ENCODE results near the gene UGP2.

Gene UGP2

DNA sequence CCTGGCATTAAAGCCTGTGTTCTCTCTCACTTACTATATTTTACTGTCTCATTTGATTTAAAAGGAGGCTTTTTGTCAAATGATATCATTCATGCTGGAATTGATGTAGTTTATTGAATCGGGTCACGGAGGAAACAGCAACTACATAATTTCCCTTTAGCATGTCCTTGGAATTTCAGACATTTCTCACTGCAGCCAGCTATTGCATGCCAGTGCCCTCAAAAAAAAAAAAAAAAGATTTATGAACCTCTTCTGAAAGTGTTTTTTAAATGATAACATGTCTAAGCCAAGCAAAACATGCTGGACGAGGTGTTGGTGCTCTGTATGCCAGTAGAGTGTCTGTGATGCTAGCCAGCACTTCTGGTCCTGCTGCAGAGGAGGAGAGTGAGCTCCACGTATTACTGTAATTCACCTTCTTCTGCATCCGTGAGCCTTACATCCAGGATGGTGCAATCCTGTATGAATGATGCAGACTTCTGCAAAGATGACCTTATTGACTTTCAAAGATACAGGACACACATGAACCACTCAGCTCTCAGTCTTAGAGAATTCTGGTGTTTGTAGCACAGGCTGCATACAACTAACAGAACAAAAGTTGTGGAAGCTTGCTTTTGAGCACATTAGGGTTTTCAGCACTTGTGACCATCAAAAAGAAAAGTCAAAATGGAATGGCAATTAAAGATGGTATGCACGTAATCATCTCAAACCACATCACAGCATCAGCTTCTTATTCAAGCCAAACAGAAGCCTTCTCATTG lies 31.1 kb downstream of the UGP2 start:
- no peak overlapping the region for H3K4me3 ChIP-seq (ENCODE audit: low read depth, low read length)
- 0 out of 2 replicates have a peak, but pooled peaks cover 3% of the 10 kb centered on the region for H3K4me1 ChIP-seq (ENCODE audit: control insufficient read depth, insufficient read depth, low read length)
- ChIA-PET CTCF (interaction anchor here (1.0 kb wide), 1 partner anchor 181 kb away, joined by 5 read pairs; no protein-coding TSS in a partner anchor), POLR2A (interaction anchor here (0.7 kb wide), 1 partner anchor 31 kb away, joined by 4 read pairs; the partner anchor contains the start of gene UGP2)
- no peak overlapping the region for H3K27ac ChIP-seq (ENCODE audit: extremely low read depth, low read depth, low read length)
- H3K36me3 ChIP-seq (ENCODE audit: control insufficient read depth in 2 of 2, insufficient read depth in 1 of 2, low read length in 2 of 2), result peaks cover 5 to 23% of the 10 kb centered on the region in 2 experiments
- TF ChIP-seq ZNF555 (tag by site-specific recombination; conservative IDR thresholded peaks at IDR 0.05), result no peak
- no peak for TF ChIP-seq AEBP2 (tag by site-specific recombination; IDR thresholded peaks at IDR 0.05; ENCODE audit: borderline replicate concordance)
- TF ChIP-seq HOXA7 (CRISPR knock-in tag; IDR thresholded peaks at IDR 0.05; ENCODE audit: borderline replicate concordance), result no peak
- TF ChIP-seq GLIS2 (tag by site-specific recombination; IDR thresholded peaks at IDR 0.05), result no peak
- no peaks in the 10 kb centered on the region for H3K9me3 ChIP-seq (ENCODE audit: control insufficient read depth, insufficient read depth, low read depth, low read length)

DNA sequence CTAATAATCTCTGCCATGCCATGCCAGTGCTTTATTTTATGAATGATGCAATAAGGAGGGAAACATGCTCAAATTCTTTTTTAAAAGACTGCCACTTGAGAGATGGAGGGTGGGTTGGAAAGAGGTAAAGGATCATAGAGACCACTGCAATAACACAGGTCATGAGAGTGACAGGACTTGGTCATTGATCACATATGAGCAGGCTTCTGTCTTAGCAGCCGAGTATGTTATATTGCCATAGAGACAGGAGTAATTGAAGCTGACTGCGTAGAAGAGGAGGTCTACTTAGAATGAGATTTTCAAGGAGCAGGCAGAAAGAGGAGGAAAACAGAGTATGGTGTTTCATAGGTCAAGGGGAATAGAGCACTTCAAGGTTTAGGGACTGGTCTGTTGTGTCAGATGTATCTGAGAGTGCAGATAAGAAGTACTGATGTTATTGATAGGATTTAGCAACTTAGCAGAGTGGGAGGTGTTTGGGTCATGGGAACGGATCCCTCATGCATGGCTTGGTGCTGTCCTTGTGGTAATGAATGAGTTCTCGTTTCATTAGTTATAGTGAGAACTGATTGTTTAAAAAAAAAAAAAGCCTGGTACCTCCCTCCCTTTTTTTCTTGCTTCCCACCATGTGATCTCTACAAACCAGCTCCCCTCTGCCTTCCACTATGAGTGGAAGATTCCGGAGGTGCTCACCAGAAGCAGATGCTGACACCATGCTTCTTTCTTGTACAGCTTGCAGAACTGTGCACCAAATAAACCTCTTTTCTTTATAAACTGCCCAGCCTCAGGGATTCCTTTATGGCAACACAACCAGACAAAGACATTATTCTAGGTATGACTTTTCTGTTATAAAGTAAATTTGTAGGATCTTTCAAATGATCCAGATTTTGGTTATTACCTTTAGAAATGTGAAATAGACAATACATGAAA lies 32.8 kb downstream of the UGP2 start:
- H3K4me1 ChIP-seq (ENCODE audit: control insufficient read depth, insufficient read depth, low read length), result 0 out of 2 replicates have a peak, but pooled peaks cover 3% of the 10 kb centered on the region
- peaks cover 0 to 19% of the 10 kb centered on the region in 2 experiments for H3K36me3 ChIP-seq (ENCODE audit: control insufficient read depth in 2 of 2, insufficient read depth in 1 of 2, low read length in 2 of 2)
- H3K27ac ChIP-seq (ENCODE audit: extremely low read depth, low read depth, low read length), result no peak overlapping the region
- POLR2A ChIA-PET, result no interaction called here
- H3K9me3 ChIP-seq (ENCODE audit: control insufficient read depth, insufficient read depth, low read depth, low read length), result no peaks in the 10 kb centered on the region
- CTCF ChIA-PET, result interaction anchor here (0.7 to 0.9 kb wide), 2 partner anchors 8 to 179 kb away, joined by 3 read pairs; no protein-coding TSS in a partner anchor
- TF ChIP-seq ZNF202 (tag by site-specific recombination; IDR thresholded peaks at IDR 0.05; ENCODE audit: borderline replicate concordance) (no peak), SP7 (tag by site-specific recombination; IDR thresholded peaks at IDR 0.05) (no peak)
- TF ChIP-seq, protein P1, sequence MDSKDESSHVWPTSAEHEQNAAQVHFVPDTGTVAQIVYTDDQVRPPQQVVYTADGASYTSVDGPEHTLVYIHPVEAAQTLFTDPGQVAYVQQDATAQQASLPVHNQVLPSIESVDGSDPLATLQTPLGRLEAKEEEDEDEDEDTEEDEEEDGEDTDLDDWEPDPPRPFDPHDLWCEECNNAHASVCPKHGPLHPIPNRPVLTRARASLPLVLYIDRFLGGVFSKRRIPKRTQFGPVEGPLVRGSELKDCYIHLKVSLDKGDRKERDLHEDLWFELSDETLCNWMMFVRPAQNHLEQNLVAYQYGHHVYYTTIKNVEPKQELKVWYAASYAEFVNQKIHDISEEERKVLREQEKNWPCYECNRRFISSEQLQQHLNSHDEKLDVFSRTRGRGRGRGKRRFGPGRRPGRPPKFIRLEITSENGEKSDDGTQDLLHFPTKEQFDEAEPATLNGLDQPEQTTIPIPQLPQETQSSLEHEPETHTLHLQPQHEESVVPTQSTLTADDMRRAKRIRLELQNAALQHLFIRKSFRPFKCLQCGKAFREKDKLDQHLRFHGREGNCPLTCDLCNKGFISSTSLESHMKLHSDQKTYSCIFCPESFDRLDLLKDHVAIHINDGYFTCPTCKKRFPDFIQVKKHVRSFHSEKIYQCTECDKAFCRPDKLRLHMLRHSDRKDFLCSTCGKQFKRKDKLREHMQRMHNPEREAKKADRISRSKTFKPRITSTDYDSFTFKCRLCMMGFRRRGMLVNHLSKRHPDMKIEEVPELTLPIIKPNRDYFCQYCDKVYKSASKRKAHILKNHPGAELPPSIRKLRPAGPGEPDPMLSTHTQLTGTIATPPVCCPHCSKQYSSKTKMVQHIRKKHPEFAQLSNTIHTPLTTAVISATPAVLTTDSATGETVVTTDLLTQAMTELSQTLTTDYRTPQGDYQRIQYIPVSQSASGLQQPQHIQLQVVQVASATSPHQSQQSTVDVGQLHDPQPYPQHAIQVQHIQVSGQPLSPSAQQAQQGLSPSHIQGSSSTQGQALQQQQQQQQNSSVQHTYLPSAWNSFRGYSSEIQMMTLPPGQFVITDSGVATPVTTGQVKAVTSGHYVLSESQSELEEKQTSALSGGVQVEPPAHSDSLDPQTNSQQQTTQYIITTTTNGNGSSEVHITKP (tag by site-specific recombination; IDR thresholded peaks at IDR 0.05), result peak; percentile 30; the same call in 1 of the 2 replicates
- H3K4me3 ChIP-seq (ENCODE audit: low read depth, low read length), result no peak overlapping the region

- H3K4me3 ChIP-seq (ENCODE audit: low read depth, low read length), result no peak overlapping the region
- no peak overlapping the region for H3K27ac ChIP-seq (ENCODE audit: extremely low read depth, low read depth, low read length)
- H3K9me3 ChIP-seq (ENCODE audit: control insufficient read depth, insufficient read depth, low read depth, low read length), result no peaks in the 10 kb centered on the region
- H3K36me3 ChIP-seq (ENCODE audit: control insufficient read depth in 2 of 2, insufficient read depth in 1 of 2, low read length in 2 of 2), result peaks cover 0 to 19% of the 10 kb centered on the region in 2 experiments
- POLR2A ChIA-PET, result interaction anchor here (0.6 kb wide), 2 partner anchors 14 to 175 kb away, joined by 3 read pairs; no protein-coding TSS in a partner anchor
- CTCF ChIA-PET, result interaction anchor here (0.7 to 0.9 kb wide), 2 partner anchors 8 to 179 kb away, joined by 3 read pairs; no protein-coding TSS in a partner anchor
- H3K4me1 ChIP-seq (ENCODE audit: control insufficient read depth, insufficient read depth, low read length), result 0 out of 2 replicates have a peak, but pooled peaks cover 3% of the 10 kb centered on the region
- TF ChIP-seq ZNF354C (tag by site-specific recombination; IDR thresholded peaks at IDR 0.05; ENCODE audit: borderline replicate concordance, low read depth) (no peak), SP7 (tag by site-specific recombination; IDR thresholded peaks at IDR 0.05) (no peak), EGR2 (tag by site-specific recombination; IDR thresholded peaks at IDR 0.05; ENCODE audit: low read depth) (no peak), ZEB2 (tag by site-specific recombination; IDR thresholded peaks at IDR 0.05) (no peak), ZNF433 (tag by site-specific recombination; IDR thresholded peaks at IDR 0.05; ENCODE audit: low read depth) (no peak)
- TF ChIP-seq, protein P2, sequence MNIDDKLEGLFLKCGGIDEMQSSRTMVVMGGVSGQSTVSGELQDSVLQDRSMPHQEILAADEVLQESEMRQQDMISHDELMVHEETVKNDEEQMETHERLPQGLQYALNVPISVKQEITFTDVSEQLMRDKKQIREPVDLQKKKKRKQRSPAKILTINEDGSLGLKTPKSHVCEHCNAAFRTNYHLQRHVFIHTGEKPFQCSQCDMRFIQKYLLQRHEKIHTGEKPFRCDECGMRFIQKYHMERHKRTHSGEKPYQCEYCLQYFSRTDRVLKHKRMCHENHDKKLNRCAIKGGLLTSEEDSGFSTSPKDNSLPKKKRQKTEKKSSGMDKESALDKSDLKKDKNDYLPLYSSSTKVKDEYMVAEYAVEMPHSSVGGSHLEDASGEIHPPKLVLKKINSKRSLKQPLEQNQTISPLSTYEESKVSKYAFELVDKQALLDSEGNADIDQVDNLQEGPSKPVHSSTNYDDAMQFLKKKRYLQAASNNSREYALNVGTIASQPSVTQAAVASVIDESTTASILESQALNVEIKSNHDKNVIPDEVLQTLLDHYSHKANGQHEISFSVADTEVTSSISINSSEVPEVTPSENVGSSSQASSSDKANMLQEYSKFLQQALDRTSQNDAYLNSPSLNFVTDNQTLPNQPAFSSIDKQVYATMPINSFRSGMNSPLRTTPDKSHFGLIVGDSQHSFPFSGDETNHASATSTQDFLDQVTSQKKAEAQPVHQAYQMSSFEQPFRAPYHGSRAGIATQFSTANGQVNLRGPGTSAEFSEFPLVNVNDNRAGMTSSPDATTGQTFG (tag by site-specific recombination; IDR thresholded peaks at IDR 0.05; ENCODE audit: borderline replicate concordance), result no peak
Observed at GRCh38 chr2:63875131-63875527, 33.4 kb downstream of the UGP2 start.
